ENCODE measurements around the gene ATAD3A. TPM values are rescaled to one million over a fixed set of nuclear protein-coding genes. Genes with fewer than 3 reads are reported as not detected.
"Not testable (repeated sequence)": the region's sequence is repeated elsewhere in the genome, so short reads cannot be mapped to it uniquely, and the experiment has no call there.

The ATAD3A gene
- 32.1 TPM for total RNA-seq (ENCODE audit: unreplicated experiment)
- long read RNA-seq, transcript ATAD3A-203 (16 exons, 2,492 nt), result major isoform, 12 of 14 reads
- long read RNA-seq, partial matches to known transcripts, result 2 of 14 reads
- long read RNA-seq, other reads (novel, unspliced or antisense), result 0 of 14 reads

DNA sequence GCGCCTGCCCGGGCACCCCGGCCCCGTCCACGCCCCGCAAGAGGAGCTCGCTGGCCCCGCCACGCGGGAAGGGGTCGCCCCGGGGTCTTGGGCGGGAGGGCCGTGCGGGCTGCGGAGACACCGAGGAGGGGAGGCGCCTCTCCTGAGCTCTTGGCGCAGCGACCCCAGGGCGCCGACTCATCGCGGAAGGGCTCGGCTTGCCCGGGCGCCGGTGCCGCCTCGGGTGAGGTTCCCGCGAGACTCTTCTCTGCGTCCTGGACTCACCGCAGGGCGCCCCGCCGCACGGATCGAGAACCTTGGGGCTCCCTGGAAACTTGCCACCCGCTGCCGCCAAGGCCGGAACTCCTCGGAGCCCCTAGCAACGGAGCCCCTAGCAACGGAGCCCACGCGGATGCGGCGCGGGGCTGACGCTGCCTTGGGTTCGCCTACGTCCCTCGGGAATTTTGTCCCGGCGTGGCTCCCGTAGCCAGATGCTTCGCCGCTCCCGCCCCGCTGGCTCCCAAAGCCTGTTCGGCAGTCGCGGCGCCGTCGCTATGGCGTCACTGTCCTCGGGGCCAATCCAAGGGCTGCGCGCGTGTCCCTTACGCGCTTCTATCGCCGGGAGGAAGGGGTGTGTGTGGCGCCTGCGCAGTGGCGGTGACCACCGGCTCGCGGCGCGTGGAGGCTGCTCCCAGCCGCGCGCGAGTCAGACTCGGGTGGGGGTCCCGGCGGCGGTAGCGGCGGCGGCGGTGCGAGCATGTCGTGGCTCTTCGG, at the start of gene ATAD3A:
Gene ATAD3A, plus strand, starts transcription at position 630 of the 753 bp plus-strand sequence. Its CDS starts 107 bp downstream, at position 737.
- peak; percentile 97 for DNase-seq
- TF ChIP-seq, protein P1, sequence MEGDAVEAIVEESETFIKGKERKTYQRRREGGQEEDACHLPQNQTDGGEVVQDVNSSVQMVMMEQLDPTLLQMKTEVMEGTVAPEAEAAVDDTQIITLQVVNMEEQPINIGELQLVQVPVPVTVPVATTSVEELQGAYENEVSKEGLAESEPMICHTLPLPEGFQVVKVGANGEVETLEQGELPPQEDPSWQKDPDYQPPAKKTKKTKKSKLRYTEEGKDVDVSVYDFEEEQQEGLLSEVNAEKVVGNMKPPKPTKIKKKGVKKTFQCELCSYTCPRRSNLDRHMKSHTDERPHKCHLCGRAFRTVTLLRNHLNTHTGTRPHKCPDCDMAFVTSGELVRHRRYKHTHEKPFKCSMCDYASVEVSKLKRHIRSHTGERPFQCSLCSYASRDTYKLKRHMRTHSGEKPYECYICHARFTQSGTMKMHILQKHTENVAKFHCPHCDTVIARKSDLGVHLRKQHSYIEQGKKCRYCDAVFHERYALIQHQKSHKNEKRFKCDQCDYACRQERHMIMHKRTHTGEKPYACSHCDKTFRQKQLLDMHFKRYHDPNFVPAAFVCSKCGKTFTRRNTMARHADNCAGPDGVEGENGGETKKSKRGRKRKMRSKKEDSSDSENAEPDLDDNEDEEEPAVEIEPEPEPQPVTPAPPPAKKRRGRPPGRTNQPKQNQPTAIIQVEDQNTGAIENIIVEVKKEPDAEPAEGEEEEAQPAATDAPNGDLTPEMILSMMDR (IDR thresholded peaks at IDR 0.05; ENCODE audit: partially characterized antibody, unreplicated experiment), result no peak
- H3K4me1 Mint-ChIP-seq (ENCODE audit: low read depth, unreplicated experiment), result peaks cover 8% of the 10 kb centered on the region
- H3K36me3 Mint-ChIP-seq (ENCODE audit: unreplicated experiment), result peaks cover 5% of the 10 kb centered on the region
- H3K27ac Mint-ChIP-seq (ENCODE audit: unreplicated experiment), result peak within 1 kb of the TSS; percentile 82
- peaks cover 6% of the 10 kb centered on the region for H3K9me3 Mint-ChIP-seq (ENCODE audit: unreplicated experiment)
- peaks cover 9% of the 10 kb centered on the region for H3K27me3 Mint-ChIP-seq (ENCODE audit: unreplicated experiment)
- H3K4me3 Mint-ChIP-seq (ENCODE audit: unreplicated experiment), result peak within 1 kb of the TSS; percentile 92

DNA sequence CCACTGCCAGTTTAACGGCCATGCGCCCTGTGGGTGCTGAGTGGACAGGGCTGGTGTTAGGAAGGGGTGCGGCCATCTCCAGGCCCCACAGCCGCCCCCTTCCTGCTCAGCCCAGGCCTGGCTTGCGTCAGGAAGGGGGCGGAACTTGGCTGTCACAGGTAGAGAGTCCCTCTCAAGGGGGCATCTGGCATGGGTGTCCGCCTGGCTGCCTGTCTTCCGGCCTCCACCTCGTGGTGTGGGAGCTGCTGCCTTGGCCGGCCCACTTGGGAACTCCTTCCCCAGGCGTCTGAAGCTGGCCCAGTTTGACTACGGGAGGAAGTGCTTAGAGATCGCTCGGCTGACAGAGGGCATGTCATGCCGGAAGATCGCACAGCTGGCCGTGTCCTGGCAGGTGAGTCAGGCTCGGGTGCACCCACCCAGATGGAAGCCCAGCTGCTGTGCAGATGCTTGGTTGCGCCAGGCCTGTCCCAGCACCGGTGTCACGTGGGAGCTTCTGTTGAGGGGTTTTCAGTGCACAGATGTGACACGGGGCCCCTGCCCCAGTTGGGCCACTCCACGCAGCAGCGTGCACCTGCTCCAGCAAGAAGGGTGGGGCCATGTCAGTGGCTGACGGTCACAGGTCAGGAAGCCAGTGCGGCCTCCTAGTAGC, 49.5 kb upstream of the ATAD3A start:
- no peaks in the 10 kb centered on the region for H3K36me3 Mint-ChIP-seq (ENCODE audit: unreplicated experiment)
- no peak overlapping the region for H3K4me3 Mint-ChIP-seq (ENCODE audit: unreplicated experiment)
- H3K27me3 Mint-ChIP-seq (ENCODE audit: unreplicated experiment), result peaks cover 2% of the 10 kb centered on the region
- TF ChIP-seq, protein P1 (IDR thresholded peaks at IDR 0.05; ENCODE audit: partially characterized antibody, unreplicated experiment), result no peak
- peaks cover 8% of the 10 kb centered on the region for H3K9me3 Mint-ChIP-seq (ENCODE audit: unreplicated experiment)
- DNase-seq, result peak; percentile 39
- peaks cover 1% of the 10 kb centered on the region for H3K4me1 Mint-ChIP-seq (ENCODE audit: low read depth, unreplicated experiment)
- H3K27ac Mint-ChIP-seq (ENCODE audit: unreplicated experiment), result peak overlapping the region; percentile 77

- Mint-ChIP-seq H3K9me3 (ENCODE audit: unreplicated experiment) (peaks cover 8% of the 10 kb centered on the region), H3K36me3 (ENCODE audit: unreplicated experiment) (no peaks in the 10 kb centered on the region), H3K4me1 (ENCODE audit: low read depth, unreplicated experiment) (peaks cover 1% of the 10 kb centered on the region), H3K27ac (ENCODE audit: unreplicated experiment) (no peak overlapping the region), H3K27me3 (ENCODE audit: unreplicated experiment) (peaks cover 2% of the 10 kb centered on the region), H3K4me3 (ENCODE audit: unreplicated experiment) (no peak overlapping the region)
- no peak for DNase-seq
- TF ChIP-seq, protein P1 (IDR thresholded peaks at IDR 0.05; ENCODE audit: partially characterized antibody, unreplicated experiment), result no peak
These were observed 48.6 kb upstream of the ATAD3A start for GRCh38 chr1:1463312-1463711.

GRCh38 chr1:1468196-1468985, 43.6 kb upstream of the ATAD3A start:
- not testable (repeated sequence) for H3K36me3 Mint-ChIP-seq (ENCODE audit: unreplicated experiment); H3K9me3 Mint-ChIP-seq (ENCODE audit: unreplicated experiment); H3K27ac Mint-ChIP-seq (ENCODE audit: unreplicated experiment); DNase-seq; H3K27me3 Mint-ChIP-seq (ENCODE audit: unreplicated experiment); H3K4me3 Mint-ChIP-seq (ENCODE audit: unreplicated experiment)
- H3K4me1 Mint-ChIP-seq (ENCODE audit: low read depth, unreplicated experiment), result peaks cover 12% of the 10 kb centered on the region

- H3K4me1 Mint-ChIP-seq (ENCODE audit: low read depth, unreplicated experiment), result peaks cover 12% of the 10 kb centered on the region
- H3K27ac Mint-ChIP-seq (ENCODE audit: unreplicated experiment), result peak overlapping the region; percentile 84
- H3K4me3 Mint-ChIP-seq (ENCODE audit: unreplicated experiment), result peak overlapping the region; percentile 94
- H3K9me3 Mint-ChIP-seq (ENCODE audit: unreplicated experiment), result peaks cover 7% of the 10 kb centered on the region
- TF ChIP-seq, protein P1 (IDR thresholded peaks at IDR 0.05; ENCODE audit: partially characterized antibody, unreplicated experiment), result no peak
- peaks cover 11% of the 10 kb centered on the region for H3K27me3 Mint-ChIP-seq (ENCODE audit: unreplicated experiment)
- no peak for DNase-seq
- H3K36me3 Mint-ChIP-seq (ENCODE audit: unreplicated experiment), result no peaks in the 10 kb centered on the region
These were observed 41.2 kb upstream of the ATAD3A start for GRCh38 chr1:1470626-1471388.
